SK-N-MC (cell line): ENCODE measurements around the gene CLCN4.

Source experiments
- EZH2 ChIP-seq: fragments of 200-600 bp; sonication (generic); IDR thresholded peaks from one replicate; pipeline ENCODE4 v1.6.1; 2017; ENCODE audit warnings: antibody characterized with exemption
- FOXP2 ChIP-seq: optimal IDR thresholded peaks from 2 replicates; pipeline ENCODE3; 2011; ENCODE audit warnings: mild to moderate bottlenecking, moderate library complexity; ENCODE audit not compliant: insufficient read depth; ENCODE audit errors: extremely low read length, control extremely low read depth
- POLR2AphosphoS5 ChIP-seq: IDR thresholded peaks from 2 replicates; pipeline ENCODE4 v1.6.1; 2012; ENCODE audit warnings: mild to moderate bottlenecking, low read depth, low read length, borderline replicate concordance

DNA sequence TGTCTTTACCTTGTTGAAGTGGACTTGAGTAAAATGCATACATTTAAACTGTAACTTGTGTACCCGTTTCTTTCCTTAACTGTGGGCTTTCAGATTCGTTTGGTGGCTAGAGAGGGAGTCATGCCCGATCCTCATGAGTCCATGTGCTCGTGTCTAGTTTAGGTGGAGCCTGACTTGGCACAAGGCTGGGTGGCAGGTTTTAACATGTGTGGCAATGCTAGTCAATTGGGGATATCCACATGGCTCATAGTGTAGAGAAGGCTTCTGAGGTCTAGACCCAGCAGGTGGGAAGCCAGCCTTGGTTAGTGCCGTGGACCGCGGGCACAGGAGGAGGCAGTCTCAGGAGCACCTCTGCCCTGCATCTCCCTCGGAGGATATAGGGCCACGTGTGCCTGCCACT is 48.5 kb upstream of the CLCN4 start:
- no peak for TF ChIP-seq POLR2AphosphoS5
- no peak for TF ChIP-seq EZH2
- TF ChIP-seq FOXP2 = no peak
